GM12892 (cell line): ENCODE results near the gene CPAMD8.

Experiments
- DNase-seq: peaks from one replicate; pipeline ENCODE4 v3.0.0; 2011; ENCODE audit not compliant: insufficient read length
- FAIRE-seq: peaks from 2 replicates; lab custom pipeline; 2011; peaks lifted over from hg19 to GRCh38; lab: Jason Lieb, UNC
- POLR2A ChIP-seq: IDR thresholded peaks from 2 replicates; pipeline ENCODE4 v1.6.1; 2011; ENCODE audit warnings: low read depth, low read length, control low read depth
- POLR2AphosphoS5 ChIP-seq: IDR thresholded peaks from 2 replicates; pipeline ENCODE4 v1.6.1; 2011; ENCODE audit warnings: low read depth, low read length, control low read depth
- TAF1 ChIP-seq: IDR thresholded peaks from 2 replicates; pipeline ENCODE4 v1.6.1; 2011; ENCODE audit warnings: low read depth, mild to moderate bottlenecking, control low read depth, low read length, borderline replicate concordance

CPAMD8 gene

DNA sequence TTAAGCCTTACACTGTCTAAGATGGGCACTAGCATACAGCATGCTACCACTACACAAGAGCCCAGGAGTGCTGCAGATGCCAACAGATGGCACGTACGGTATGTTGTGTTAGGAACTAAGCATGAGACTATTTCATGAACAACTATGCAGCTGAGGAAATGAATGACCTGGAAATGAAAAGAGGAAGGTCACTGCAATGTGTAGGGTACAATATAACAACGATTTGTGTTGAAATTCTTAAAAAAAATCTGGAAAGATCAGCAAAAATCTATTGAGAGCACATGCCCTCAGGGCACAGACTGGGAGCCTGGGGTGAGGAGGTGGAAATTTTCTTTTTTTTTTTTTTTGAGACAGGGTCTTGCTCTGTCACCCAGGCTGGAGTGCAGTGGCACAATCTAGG, 34.2 kb upstream of the CPAMD8 start:
- FAIRE-seq (no peak), DNase-seq (no peak)
- TF ChIP-seq POLR2AphosphoS5 (no peak), TAF1 (no peak), POLR2A (no peak)

- no peak for FAIRE-seq
- TF ChIP-seq TAF1 (no peak), POLR2A (no peak), POLR2AphosphoS5 (no peak)
- DNase-seq, result no peak
These were observed 31.6 kb upstream of the CPAMD8 start for GRCh38 chr19:17058236-17058635.

GRCh38 chr19:17055636-17056035, 29.0 kb upstream of the CPAMD8 start:
- FAIRE-seq (no peak), DNase-seq (no peak)
- no peak for TF ChIP-seq POLR2A
- TF ChIP-seq POLR2AphosphoS5, result no peak
- TF ChIP-seq TAF1, result no peak

DNA sequence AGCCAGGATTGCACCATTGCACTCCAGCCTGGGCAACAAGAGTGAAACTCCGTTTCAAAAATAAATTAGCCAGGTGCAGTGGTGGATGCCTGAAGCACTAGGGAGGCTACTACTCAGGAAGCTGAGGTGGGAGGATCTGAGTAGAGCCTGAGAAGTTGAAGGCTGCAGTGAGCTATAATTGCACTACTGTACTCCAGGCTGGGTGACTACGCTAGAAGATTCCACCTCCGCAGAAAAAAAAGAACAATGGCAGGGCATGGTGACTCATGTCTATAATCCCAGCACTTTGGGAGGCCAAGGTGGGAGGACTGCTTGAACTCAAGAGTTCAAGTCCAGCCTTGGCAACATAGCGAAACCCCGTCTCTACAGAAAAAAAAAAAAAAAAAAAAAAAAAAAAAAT, 28.1 kb upstream of the CPAMD8 start:
- FAIRE-seq (no peak), DNase-seq (no peak)
- TF ChIP-seq TAF1 (no peak), POLR2AphosphoS5 (no peak), POLR2A (no peak)

DNA sequence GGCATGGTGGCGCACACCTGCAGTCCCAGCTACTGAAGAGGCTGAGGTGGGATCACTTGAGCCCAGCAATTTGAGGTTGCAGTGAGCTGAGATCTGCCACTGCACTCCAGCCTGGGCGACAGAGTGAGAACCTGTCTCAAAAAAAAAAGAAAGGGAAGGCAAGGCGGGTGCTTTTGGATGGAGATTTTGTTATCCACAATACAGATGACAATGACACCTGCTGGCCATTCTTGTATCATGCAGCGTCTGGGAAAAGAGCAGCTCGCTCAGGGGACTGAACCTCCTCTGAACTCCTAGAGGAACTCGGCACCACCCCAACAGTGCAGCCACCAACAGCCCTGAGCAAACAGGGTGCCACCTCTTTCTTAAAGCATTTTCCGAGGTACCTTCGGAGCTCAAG, 25.8 kb upstream of the CPAMD8 start:
- FAIRE-seq (no peak), DNase-seq (no peak)
- TF ChIP-seq POLR2A (no peak), TAF1 (no peak), POLR2AphosphoS5 (no peak)

- TF ChIP-seq POLR2AphosphoS5 (no peak), POLR2A (no peak), TAF1 (no peak)
- no peak for FAIRE-seq
- no peak for DNase-seq
These were observed 23.2 kb upstream of the CPAMD8 start for GRCh38 chr19:17049711-17050280.

- TF ChIP-seq POLR2AphosphoS5, result no peak
- no peak for TF ChIP-seq TAF1
- TF ChIP-seq POLR2A, result no peak
- no peak for FAIRE-seq
- DNase-seq, result no peak
These were observed 22.4 kb upstream of the CPAMD8 start for GRCh38 chr19:17048885-17049453.

- FAIRE-seq (no peak), DNase-seq (no peak)
- TF ChIP-seq TAF1 (no peak), POLR2AphosphoS5 (no peak)
These were observed 19.4 kb upstream of the CPAMD8 start for GRCh38 chr19:17045907-17046502.

- FAIRE-seq (no peak), DNase-seq (no peak)
- TF ChIP-seq TAF1 (no peak), POLR2AphosphoS5 (no peak), POLR2A (no peak)
These were observed 17.1 kb upstream of the CPAMD8 start for GRCh38 chr19:17043744-17044143.

DNA sequence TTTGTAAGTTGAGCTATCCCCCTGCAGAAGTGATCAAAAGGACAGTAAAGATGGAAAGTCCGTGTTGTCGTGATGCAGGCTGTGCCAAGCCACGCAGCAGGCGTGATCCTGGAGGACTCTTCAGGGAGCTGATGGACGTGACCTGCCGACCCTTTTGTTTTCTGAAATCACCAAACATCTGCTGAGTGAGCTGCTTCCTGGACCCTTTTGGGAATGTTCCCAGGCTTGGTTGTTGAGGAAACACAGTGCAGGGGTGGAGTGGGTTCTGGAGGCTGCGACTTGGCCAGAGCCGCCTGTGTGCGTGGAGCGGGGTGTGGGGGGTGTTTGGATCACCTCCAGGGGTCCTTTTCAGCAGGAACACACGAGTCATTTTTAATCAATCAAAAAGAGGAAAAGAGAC, 15.4 kb upstream of the CPAMD8 start:
- FAIRE-seq (no peak), DNase-seq (no peak)
- TF ChIP-seq POLR2AphosphoS5 (no peak), POLR2A (no peak), TAF1 (no peak)

GRCh38 chr19:17037966-17038500, 11.4 kb upstream of the CPAMD8 start:
- FAIRE-seq (no peak), DNase-seq (no peak)
- TF ChIP-seq TAF1 (no peak), POLR2A (no peak)

DNA sequence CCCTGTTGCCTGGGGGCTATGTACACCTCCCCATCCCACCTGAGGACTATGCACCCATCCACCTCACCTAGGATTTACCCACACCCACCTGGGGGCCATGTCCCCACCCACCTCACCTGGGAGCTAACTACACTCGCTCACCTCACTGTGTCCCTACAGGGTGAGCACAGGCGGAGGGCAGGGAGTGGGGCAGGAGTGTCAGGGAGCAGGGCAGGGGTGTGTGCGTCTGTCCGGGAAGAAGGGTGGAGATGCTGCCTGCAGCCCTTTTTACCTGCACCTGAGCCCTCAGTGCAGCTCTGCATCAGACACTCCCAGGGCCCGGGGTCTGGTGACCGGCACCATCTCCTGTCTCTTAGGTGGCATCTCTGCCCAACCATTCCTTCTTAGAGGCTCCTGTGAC, 10.6 kb upstream of the CPAMD8 start:
- FAIRE-seq, result no peak
- no peak for DNase-seq
- TF ChIP-seq POLR2A (no peak), POLR2AphosphoS5 (no peak), TAF1 (no peak)
